Myometrial cell (primary cell): ENCODE results near the gene CTTNBP2. TPM values are rescaled to one million over a fixed set of nuclear protein-coding genes. Genes with fewer than 3 reads are reported as not detected.

Experiments used
- total RNA-seq: library from RNA; depleted of rRNA; stranded (reverse); fragments of >200 nt; gene quantifications from 2 replicates; pipeline ENCODE4 v1.2.3, GENCODE V29; 2015

The CTTNBP2 gene
- 0.18 TPM in 1 of 2 replicates, not detected in the other for total RNA-seq

GRCh38 chr7:117873310-117874190, at the start of gene CTTNBP2:
Gene CTTNBP2, minus strand, starts transcription at chr7:117873441. Its CDS starts 26 bp downstream, at chr7:117873415.

